Liver (tissue), 9 donors: ENCODE data around the gene IGF2BP3. TPM values are rescaled to one million over a fixed set of nuclear protein-coding genes. Genes with fewer than 3 reads are reported as not detected.

ENCODE experiments used
- DNase-seq: peaks from one replicate; pipeline ENCODE4 v3.0.0-alpha.2; 2017; ENCODE audit warnings: low spot score
- H3K27ac ChIP-seq, 2 donors: one replicate each; pipeline ENCODE4 v1.7.0; 2013; ENCODE audit warnings: inconsistent platforms in 2 of 2, low read length in 2 of 2, control low read depth in 1 of 2, low read depth in 1 of 2, mild to moderate bottlenecking in 1 of 2
- H3K27me3 ChIP-seq, 4 donors: one replicate each; pipeline versions ENCODE4 v1.6.1 to v1.7.0; 2013; ENCODE audit warnings: low read length in 3 of 4, inconsistent platforms in 1 of 4, mild to moderate bottlenecking in 1 of 4, moderate library complexity in 1 of 4; ENCODE audit not compliant: control insufficient read depth in 4 of 4, insufficient read depth in 4 of 4
- H3K36me3 ChIP-seq, 4 donors: one replicate each; pipeline versions ENCODE4 v1.6.1 to v1.7.0; 2013; ENCODE audit warnings: low read length in 3 of 4, mild to moderate bottlenecking in 3 of 4, low read depth in 1 of 4, moderate library complexity in 1 of 4; ENCODE audit not compliant: control insufficient read depth in 4 of 4, insufficient read depth in 3 of 4
- H3K4me1 ChIP-seq, 4 donors: one replicate each; pipeline versions ENCODE4 v1.6.1 to v1.7.0; 2013; ENCODE audit warnings: low read length in 3 of 4, mild to moderate bottlenecking in 3 of 4, moderate library complexity in 1 of 4; ENCODE audit not compliant: control insufficient read depth in 4 of 4, insufficient read depth in 4 of 4
- H3K4me3 ChIP-seq, 3 donors: one replicate each; pipeline versions ENCODE4 v1.6.1 to v1.7.0; 2013; ENCODE audit warnings: low read length in 3 of 3, control low read depth in 1 of 3, low read depth in 1 of 3, mild to moderate bottlenecking in 1 of 3
- H3K9ac ChIP-seq, 2 donors: one replicate each; pipeline ENCODE4 v1.7.0; 2013; ENCODE audit warnings: low read length in 2 of 2, mild to moderate bottlenecking in 2 of 2, moderate library complexity in 2 of 2, control low read depth in 1 of 2, low read depth in 1 of 2
- H3K9me3 ChIP-seq, 4 donors: one replicate each; pipeline versions ENCODE4 v1.6.1 to v1.7.0; 2013; ENCODE audit warnings: low read length in 3 of 4; ENCODE audit not compliant: control insufficient read depth in 4 of 4
- ATF3 ChIP-seq: IDR thresholded peaks from 2 replicates; pipeline ENCODE4 v1.6.1; 2016; ENCODE audit warnings: antibody characterized with exemption
- CTCF ChIP-seq: fragments of 150-350 bp; IDR thresholded peaks from 2 replicates; pipeline ENCODE4 v1.5.1; 2017; ENCODE audit warnings: improper control_type of control experiment, low read depth, low read length; ENCODE audit not compliant: missing input control
- EGR1 ChIP-seq, 2 donors: IDR thresholded peaks; 2 replicates each; pipeline ENCODE4 v1.6.1; 2016 to 2018; ENCODE audit warnings: antibody characterized with exemption in 2 of 2, low read depth in 2 of 2
- FOXA1 ChIP-seq: IDR thresholded peaks from 2 replicates; pipeline ENCODE4 v1.6.1; 2016; ENCODE audit warnings: antibody characterized with exemption
- GABPA ChIP-seq, 2 donors: IDR thresholded peaks in 1 of 2; conservative IDR thresholded peaks in 1 of 2; 2 replicates each; pipeline ENCODE4 v1.6.1; 2016; ENCODE audit warnings: antibody characterized with exemption in 2 of 2, mild to moderate bottlenecking in 1 of 2, moderate library complexity in 1 of 2
- HNF4A ChIP-seq, 2 donors: conservative IDR thresholded peaks; 2 replicates each; pipeline ENCODE4 v1.6.1; 2016; ENCODE audit warnings: antibody characterized with exemption in 2 of 2, mild to moderate bottlenecking in 2 of 2
- HNF4G ChIP-seq: IDR thresholded peaks from 2 replicates; pipeline ENCODE4 v1.6.1; 2016; ENCODE audit warnings: antibody characterized with exemption
- JUND ChIP-seq, 2 donors: IDR thresholded peaks; 2 replicates each; pipeline ENCODE4 v1.6.1; 2016; ENCODE audit warnings: antibody characterized with exemption in 2 of 2
- MAX ChIP-seq: IDR thresholded peaks from 2 replicates; pipeline ENCODE4 v1.6.1; 2016; ENCODE audit warnings: antibody characterized with exemption
- NR2F2 ChIP-seq: IDR thresholded peaks from 2 replicates; pipeline ENCODE4 v1.6.1; 2016; ENCODE audit warnings: antibody characterized with exemption
- RAD21 ChIP-seq, 2 donors: IDR thresholded peaks; 2 replicates each; pipeline ENCODE4 v1.6.1; 2016; ENCODE audit warnings: antibody characterized with exemption in 2 of 2, mild to moderate bottlenecking in 2 of 2
- REST ChIP-seq: IDR thresholded peaks from 2 replicates; pipeline ENCODE4 v1.6.1; 2016; ENCODE audit warnings: antibody characterized with exemption, mild to moderate bottlenecking
- RXRA ChIP-seq, 2 donors: IDR thresholded peaks; 2 replicates each; pipeline ENCODE4 v1.6.1; 2017 to 2018; ENCODE audit warnings: antibody characterized with exemption in 2 of 2, mild to moderate bottlenecking in 1 of 2
- SP1 ChIP-seq: IDR thresholded peaks from 2 replicates; pipeline ENCODE4 v1.6.1; 2018; ENCODE audit warnings: antibody characterized with exemption, mild to moderate bottlenecking
- TAF1 ChIP-seq: conservative IDR thresholded peaks from 2 replicates; pipeline ENCODE4 v1.6.1; 2016; ENCODE audit warnings: antibody characterized with exemption, mild to moderate bottlenecking
- YY1 ChIP-seq: IDR thresholded peaks from 2 replicates; pipeline ENCODE4 v1.6.1; 2016; ENCODE audit warnings: antibody characterized with exemption, mild to moderate bottlenecking
- ZBTB33 ChIP-seq: IDR thresholded peaks from 2 replicates; pipeline ENCODE4 v1.6.1; 2016; ENCODE audit warnings: antibody characterized with exemption
- WGBS: extraction: QIAGEN DNeasy Blood & Tissue Kit; methylation state at CpG from one replicate; pipeline ENCODE4 v1.1.7; 2013; 5-methylcytosine and 5-hydroxymethylcytosine counted together
- polyA plus RNA-seq, 2 donors: library from polyadenylated mRNA; stranded (reverse) in 1 of 2; unstranded in 1 of 2; fragments of 200-250 nt in 1 of 2; fragments of >200 nt in 1 of 2; fragmentation: Nextera tagmentation in 1 of 2; extraction: Ambion mirVana in 1 of 2; gene quantifications; one replicate each; pipeline versions ENCODE4 v1.2.1 to v1.2.3, GENCODE V29; 2013 to 2015
- total RNA-seq, 2 donors: library from RNA; depleted of rRNA; stranded (reverse); fragments of >200 nt; gene quantifications; one replicate each; pipeline ENCODE4 v1.2.3, GENCODE V29; 2014
- donor health status: healthy.
- donor health status: healthy.
- donor health status: healthy.
- donor health status: healthy.
- donor health status: healthy.

The IGF2BP3 gene
- total and polyA plus RNA-seq, 4 donors = 0.17 to 28.4 (median 0.23) TPM; not detected in 1

- Histone ChIP-seq H3K4me1 (no peaks in the 10 kb centered on the region), H3K9ac (no peak overlapping the region), H3K27me3 (no peaks in the 10 kb centered on the region), H3K9me3 (no peaks in the 10 kb centered on the region), H3K4me3 (no peak overlapping the region), H3K36me3 (no peaks in the 10 kb centered on the region), H3K27ac (no peak overlapping the region)
- TF ChIP-seq RXRA (IDR thresholded peaks at IDR 0.05) (no peak), GABPA (IDR thresholded peaks at IDR 0.05 in 1 of 2, conservative IDR thresholded peaks at IDR 0.05 in 1 of 2) (no peak), SP1 (no peak), YY1 (no peak), ATF3 (no peak), HNF4A (conservative IDR thresholded peaks at IDR 0.05) (no peak), NR2F2 (no peak), RAD21 (IDR thresholded peaks at IDR 0.05) (no peak), FOXA1 (no peak), ZBTB33 (no peak), CTCF (no peak), EGR1 (IDR thresholded peaks at IDR 0.05; ENCODE audit: low read depth in 2 of 2) (no peak), MAX (no peak), JUND (IDR thresholded peaks at IDR 0.05) (no peak), REST (no peak), TAF1 (no peak)
- no peak for DNase-seq
- whole genome bisulfite sequencing = 92% methylated on average over 1 of the region's 1 CpG
These were observed 85.2 kb downstream of the IGF2BP3 start for GRCh38 chr7:23385140-23385539.

GRCh38 chr7:23383225-23383624 lies 87.1 kb downstream of the IGF2BP3 start:
- no peak overlapping the region for H3K9ac ChIP-seq
- no peak overlapping the region for H3K4me3 ChIP-seq
- H3K36me3 ChIP-seq = no peaks in the 10 kb centered on the region
- H3K4me1 ChIP-seq = no peaks in the 10 kb centered on the region
- H3K27ac ChIP-seq = no peak overlapping the region
- no peaks in the 10 kb centered on the region for H3K9me3 ChIP-seq
- H3K27me3 ChIP-seq = no peaks in the 10 kb centered on the region
- whole genome bisulfite sequencing = 92% methylated on average over 2 of the region's 2 CpGs
- no peak for DNase-seq
- TF ChIP-seq HNF4A (conservative IDR thresholded peaks at IDR 0.05) (no peak), SP1 (no peak), YY1 (no peak), ATF3 (no peak), HNF4G (no peak), EGR1 (IDR thresholded peaks at IDR 0.05; ENCODE audit: low read depth in 2 of 2) (no peak), RAD21 (IDR thresholded peaks at IDR 0.05) (no peak), ZBTB33 (no peak), CTCF (no peak), FOXA1 (no peak), GABPA (IDR thresholded peaks at IDR 0.05 in 1 of 2, conservative IDR thresholded peaks at IDR 0.05 in 1 of 2) (no peak), MAX (no peak), NR2F2 (no peak), RXRA (IDR thresholded peaks at IDR 0.05) (no peak)
